K562 (cell line): Measurements from ENCODE around the gene DCST1. TPM values are rescaled to one million over a fixed set of nuclear protein-coding genes. Genes with fewer than 3 reads are reported as not detected.

Experiments
- ELF2 ChIP-seq: fragments of 250-450 bp; sonication (Bioruptor Pico); IDR thresholded peaks from 2 replicates; pipeline ENCODE4 v1.5.0; 2021; ENCODE audit warnings: mild to moderate bottlenecking
- HDAC1 ChIP-seq, 2 experiments: fragments of 450-650 bp; IDR thresholded peaks; 2 replicates each; pipeline ENCODE4 v1.6.1; 2016 to 2017; ENCODE audit warnings: inconsistent platforms in 1 of 2, mild to moderate bottlenecking in 1 of 2, moderate library complexity in 1 of 2
- ILK ChIP-seq: fragments of 450-650 bp; IDR thresholded peaks from 2 replicates; pipeline ENCODE4 v1.6.1; 2016; ENCODE audit warnings: missing genetic modification characterization, low read depth, mild to moderate bottlenecking, missing compliant biosample characterization, moderate library complexity, borderline replicate concordance
- POLR2A ChIP-seq: fragments of 450-650 bp; conservative IDR thresholded peaks from 2 replicates; pipeline ENCODE4 v1.6.1; 2016
- SAFB2 ChIP-seq: fragments of 200-400 bp; formaldehyde crosslinking; IDR thresholded peaks from 2 replicates; pipeline ENCODE4 v1.6.1; 2018; ENCODE audit warnings: borderline replicate concordance, low read length, low read depth, moderate library complexity; ENCODE audit not compliant: severe bottlenecking
- SP2 ChIP-seq: IDR thresholded peaks from 2 replicates; pipeline ENCODE4 v1.6.1; 2011; ENCODE audit warnings: mild to moderate bottlenecking, low read depth, low read length, moderate library complexity; ENCODE audit not compliant: poor library complexity, severe bottlenecking; ENCODE audit errors: extremely low read depth
- TAL1 ChIP-seq: fragments of 450-650 bp; IDR thresholded peaks from 2 replicates; pipeline ENCODE4 v1.6.1; 2016; ENCODE audit warnings: mild to moderate bottlenecking
- ZBTB9 ChIP-seq: fragments of 450-650 bp; formaldehyde crosslinking; IDR thresholded peaks from 2 replicates; pipeline ENCODE4 v1.4.0; 2020; ENCODE audit warnings: mild to moderate bottlenecking, moderate library complexity
- ZNF121 ChIP-seq: sonication (generic); formaldehyde crosslinking; conservative IDR thresholded peaks from 2 replicates; pipeline ENCODE4 v1.8.0; 2022; ENCODE audit warnings: missing genetic modification reagents
- ZNF436 ChIP-seq: fragments of 250-450, 450-650 bp; sonication (Bioruptor Pico); formaldehyde crosslinking; IDR thresholded peaks from 2 replicates; pipeline ENCODE4 v1.7.0; 2020; ENCODE audit warnings: mild to moderate bottlenecking
- polyA plus RNA-seq, 8 experiments: library from polyadenylated mRNA; depleted of rRNA in 4 of 8; stranded (reverse) in 5 of 8; unstranded in 3 of 8; fragments of >200 nt; fragmentation: Nextera tagmentation in 2 of 8; fragmentation: Illumina TruSeq in 1 of 8; extraction: Ambion mirVana in 2 of 8; extraction: Trizol in 1 of 8; gene quantifications; 2 replicates each; pipeline versions ENCODE4 v1.2.1 to v1.2.3, GENCODE V29; 2011 to 2014; ENCODE audit warnings: inconsistent platforms in 1 of 8, missing spikeins in 1 of 8
- total RNA-seq, 7 experiments: library from RNA; depleted of rRNA in 6 of 7; stranded (reverse); fragments of >200 nt in 6 of 7; fragmentation: Illumina TruSeq in 2 of 7; extraction: Trizol in 2 of 7; gene quantifications; 2 replicates each; pipeline versions ENCODE4 v1.2.1 to v1.2.3, GENCODE V29; 2011 to 2021; ENCODE audit warnings: low replicate concordance in 1 of 7
- TF ChIP-seq, protein P1 (sequence below), 2 experiments: fragments of 450-650 bp; IDR thresholded peaks; 2 replicates each; pipeline ENCODE4 v1.6.1; 2016; ENCODE audit warnings: mild to moderate bottlenecking in 2 of 2, borderline replicate concordance in 1 of 2, low read depth in 1 of 2, moderate library complexity in 1 of 2
- TF ChIP-seq, protein P2 (sequence below), 2 experiments: IDR thresholded peaks in 1 of 2; conservative IDR thresholded peaks in 1 of 2; 2 replicates each; pipeline ENCODE4 v1.6.1; 2016; ENCODE audit warnings: low read depth in 2 of 2, mild to moderate bottlenecking in 1 of 2, missing compliant biosample characterization in 1 of 2, missing genetic modification characterization in 1 of 2, moderate library complexity in 1 of 2
- TF ChIP-seq, protein P3 (sequence below): sonication (generic); formaldehyde crosslinking; IDR thresholded peaks from 2 replicates; pipeline ENCODE4 v1.8.0; 2022; ENCODE audit warnings: mild to moderate bottlenecking, missing genetic modification reagents

The DCST1 gene
- total and polyA plus RNA-seq, 9 of the 15 experiments (the other 6 are each of a cell fraction or from before 2014, with no cell fraction given) = not detected

DNA sequence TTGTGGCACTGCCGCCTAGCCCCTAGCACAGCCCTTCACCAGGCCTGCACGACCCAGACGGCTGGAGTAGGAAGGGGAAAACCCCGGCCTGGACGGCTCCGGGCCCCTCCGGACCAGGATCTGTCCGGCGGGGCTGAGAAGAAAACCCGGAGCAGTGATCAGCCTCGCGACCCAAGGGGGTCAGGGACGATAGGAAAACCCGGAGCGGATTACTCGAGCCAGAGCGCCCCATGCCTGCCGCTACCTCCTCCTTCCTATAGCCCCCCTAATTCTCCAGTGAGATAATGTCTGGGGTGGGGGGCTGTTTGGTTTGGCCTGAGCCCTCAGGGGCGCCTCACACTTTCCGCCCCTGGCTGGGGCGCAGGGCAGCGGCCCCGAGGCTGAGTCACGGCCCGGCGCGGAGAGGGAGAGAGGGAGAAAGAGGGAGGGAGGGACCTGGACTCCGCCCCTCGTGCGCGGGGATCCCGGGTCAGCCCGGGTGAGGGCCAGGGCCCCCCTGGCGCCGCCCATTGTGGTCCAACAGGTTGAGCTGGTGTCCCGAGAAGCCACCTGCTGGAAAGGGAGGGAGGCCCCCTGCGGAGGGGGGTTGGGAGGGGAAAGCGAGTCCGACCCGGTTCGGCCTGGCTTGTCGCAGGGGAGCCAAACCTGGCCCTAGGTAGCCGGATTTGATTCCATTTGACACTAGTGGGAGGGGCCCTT lies 32.7 kb upstream of the DCST1 start (continued):
- TF ChIP-seq ZBTB9 (CRISPR knock-in tag) (peak; percentile 58; the same call in 1 of the 2 replicates), SP2 (no peak), POLR2A (peak; percentile 80), ELF2 (0 out of 2 replicates have a peak, but pooled peaks have one; percentile 12), TAL1 (peak; percentile 6; the same call in 1 of the 2 replicates), HDAC1 (IDR thresholded peaks at IDR 0.05) (peak; percentile 52 to 77; a peak in 1 of 4 replicates), ILK (tag) (no peak), SAFB2 (no peak), ZNF436 (0 out of 2 replicates have a peak, but pooled peaks have one; percentile 23), ZNF121 (no peak)
- TF ChIP-seq, protein P1, sequence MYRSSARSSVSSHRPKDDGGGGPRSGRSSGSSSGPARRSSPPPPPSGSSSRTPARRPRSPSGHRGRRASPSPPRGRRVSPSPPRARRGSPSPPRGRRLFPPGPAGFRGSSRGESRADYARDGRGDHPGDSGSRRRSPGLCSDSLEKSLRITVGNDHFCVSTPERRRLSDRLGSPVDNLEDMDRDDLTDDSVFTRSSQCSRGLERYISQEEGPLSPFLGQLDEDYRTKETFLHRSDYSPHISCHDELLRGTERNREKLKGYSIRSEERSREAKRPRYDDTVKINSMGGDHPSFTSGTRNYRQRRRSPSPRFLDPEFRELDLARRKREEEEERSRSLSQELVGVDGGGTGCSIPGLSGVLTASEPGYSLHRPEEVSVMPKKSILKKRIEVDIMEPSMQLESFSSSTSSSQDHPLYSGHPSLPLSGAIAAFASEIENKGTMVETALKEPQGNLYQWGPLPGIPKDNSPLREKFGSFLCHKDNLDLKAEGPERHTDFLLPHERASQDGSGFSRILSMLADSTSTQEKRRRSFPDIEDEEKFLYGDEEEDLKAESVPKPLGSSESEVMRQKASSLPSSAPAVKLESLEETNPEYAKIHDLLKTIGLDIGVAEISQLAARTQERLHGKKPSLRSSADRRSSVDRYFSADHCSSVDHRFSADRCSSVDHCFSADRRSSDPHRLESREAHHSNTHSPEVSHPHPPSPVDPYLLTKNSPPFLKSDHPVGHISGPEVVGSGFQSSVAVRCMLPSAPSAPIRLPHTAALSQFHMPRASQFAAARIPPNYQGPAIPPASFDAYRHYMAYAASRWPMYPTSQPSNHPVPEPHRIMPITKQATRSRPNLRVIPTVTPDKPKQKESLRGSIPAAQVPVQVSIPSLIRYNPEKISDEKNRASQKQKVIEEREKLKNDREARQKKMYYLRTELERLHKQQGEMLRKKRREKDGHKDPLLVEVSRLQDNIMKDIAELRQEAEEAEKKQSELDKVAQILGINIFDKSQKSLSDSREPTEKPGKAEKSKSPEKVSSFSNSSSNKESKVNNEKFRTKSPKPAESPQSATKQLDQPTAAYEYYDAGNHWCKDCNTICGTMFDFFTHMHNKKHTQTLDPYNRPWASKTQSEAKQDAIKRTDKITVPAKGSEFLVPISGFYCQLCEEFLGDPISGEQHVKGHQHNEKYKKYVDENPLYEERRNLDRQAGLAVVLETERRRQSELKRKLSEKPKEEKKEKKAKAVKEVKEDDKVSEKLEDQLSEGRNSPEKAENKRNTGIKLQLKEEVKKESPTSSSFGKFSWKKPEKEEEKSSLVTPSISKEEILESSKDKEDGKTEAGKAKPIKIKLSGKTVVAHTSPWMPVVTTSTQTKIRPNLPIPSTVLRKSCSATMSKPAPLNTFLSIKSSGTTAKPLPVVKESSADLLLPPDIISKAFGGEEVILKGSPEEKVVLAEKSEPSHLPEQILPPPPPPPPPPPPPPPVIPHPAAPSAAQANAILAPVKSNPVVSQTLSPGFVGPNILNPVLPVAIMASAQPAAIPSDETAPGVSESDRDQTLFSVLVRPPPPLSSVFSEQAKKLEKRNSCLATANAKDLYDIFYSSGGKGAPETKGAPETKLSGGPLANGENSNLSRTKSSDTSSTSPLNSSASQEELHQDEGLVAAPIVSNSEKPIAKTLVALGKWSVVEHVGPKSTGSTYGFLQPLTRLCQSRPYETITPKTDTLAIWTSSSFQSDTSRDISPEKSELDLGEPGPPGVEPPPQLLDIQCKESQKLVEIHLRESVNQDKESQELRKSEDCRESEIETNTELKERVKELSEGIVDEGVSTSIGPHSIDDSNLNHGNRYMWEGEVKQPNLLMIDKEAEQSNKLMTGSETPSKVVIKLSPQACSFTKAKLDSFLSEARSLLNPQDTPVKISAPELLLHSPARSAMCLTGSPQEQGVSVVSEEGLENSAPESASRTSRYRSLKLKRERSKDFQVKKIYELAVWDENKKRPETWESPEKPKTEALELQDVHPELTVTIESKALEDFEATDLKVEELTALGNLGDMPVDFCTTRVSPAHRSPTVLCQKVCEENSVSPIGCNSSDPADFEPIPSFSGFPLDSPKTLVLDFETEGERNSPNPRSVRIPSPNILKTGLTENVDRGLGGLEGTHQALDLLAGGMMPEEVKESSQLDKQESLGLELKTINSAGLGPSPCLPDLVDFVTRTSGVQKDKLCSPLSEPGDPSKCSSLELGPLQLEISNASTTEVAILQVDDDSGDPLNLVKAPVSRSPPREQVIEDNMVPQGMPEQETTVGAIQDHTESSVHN (IDR thresholded peaks at IDR 0.05; ENCODE audit: borderline replicate concordance in 1 of 2, low read depth in 1 of 2) = 0 out of 4 replicates have a peak, but pooled peaks of 1 of the 2 experiments have one; percentile 27
- TF ChIP-seq, protein P2, sequence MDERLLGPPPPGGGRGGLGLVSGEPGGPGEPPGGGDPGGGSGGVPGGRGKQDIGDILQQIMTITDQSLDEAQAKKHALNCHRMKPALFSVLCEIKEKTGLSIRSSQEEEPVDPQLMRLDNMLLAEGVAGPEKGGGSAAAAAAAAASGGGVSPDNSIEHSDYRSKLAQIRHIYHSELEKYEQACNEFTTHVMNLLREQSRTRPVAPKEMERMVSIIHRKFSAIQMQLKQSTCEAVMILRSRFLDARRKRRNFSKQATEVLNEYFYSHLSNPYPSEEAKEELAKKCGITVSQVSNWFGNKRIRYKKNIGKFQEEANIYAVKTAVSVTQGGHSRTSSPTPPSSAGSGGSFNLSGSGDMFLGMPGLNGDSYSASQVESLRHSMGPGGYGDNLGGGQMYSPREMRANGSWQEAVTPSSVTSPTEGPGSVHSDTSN (CRISPR knock-in tag; IDR thresholded peaks at IDR 0.05; ENCODE audit: low read depth) = no peak
- TF ChIP-seq, protein P2 (tag; conservative IDR thresholded peaks at IDR 0.05; ENCODE audit: low read depth) = no peak
- TF ChIP-seq, protein P3, sequence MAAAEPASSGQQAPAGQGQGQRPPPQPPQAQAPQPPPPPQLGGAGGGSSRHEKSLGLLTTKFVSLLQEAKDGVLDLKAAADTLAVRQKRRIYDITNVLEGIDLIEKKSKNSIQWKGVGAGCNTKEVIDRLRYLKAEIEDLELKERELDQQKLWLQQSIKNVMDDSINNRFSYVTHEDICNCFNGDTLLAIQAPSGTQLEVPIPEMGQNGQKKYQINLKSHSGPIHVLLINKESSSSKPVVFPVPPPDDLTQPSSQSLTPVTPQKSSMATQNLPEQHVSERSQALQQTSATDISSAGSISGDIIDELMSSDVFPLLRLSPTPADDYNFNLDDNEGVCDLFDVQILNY (CRISPR knock-in tag) = no peak
